ENCODE measurements around the gene MCIDAS. TPM values are rescaled to one million over a fixed set of nuclear protein-coding genes. Genes with fewer than 3 reads are reported as not detected.

Gene MCIDAS
- total RNA-seq, 4 donors from 2014 or later, result not detected

GRCh38 chr5:55175781-55176175, 51.3 kb downstream of the MCIDAS start:
- H3K9me3 ChIP-seq, result no peaks in the 10 kb centered on the region
- no peaks in the 10 kb centered on the region for H3K36me3 ChIP-seq
- no peak for DNase-seq (ENCODE audit: extremely low spot score)
- TF ChIP-seq EP300 (IDR thresholded peaks at IDR 0.05) (no peak), POLR2A (IDR thresholded peaks at IDR 0.05; ENCODE audit: low read depth) (no peak), POLR2AphosphoS5 (IDR thresholded peaks at IDR 0.05) (no peak), CTCF (IDR thresholded peaks at IDR 0.05) (no peak)
- 20% methylated on average over 7 of the region's 7 CpGs for WGBS
- intact Hi-C loops (cut with DNase I), result loop anchor here (10.0 kb wide), 1 partner anchor 539 kb away; the partner anchor contains the start of gene SLC38A9
- H3K27me3 ChIP-seq, result peaks cover 8 to 80% (median 38%) of the 10 kb centered on the region in 4 donors
- H3K4me1 ChIP-seq, result peaks cover 26 to 35% (median 32%) of the 10 kb centered on the region in 4 donors
- H3K4me3 ChIP-seq, result peak overlapping the region; percentile 25 to 45 (median 35)
- no peak overlapping the region for H3K27ac ChIP-seq (replicated peaks in 1 of 4)

GRCh38 chr5:55173687-55174230, 53.4 kb downstream of the MCIDAS start:
- intact Hi-C loops (cut with DNase I), result loop anchor here (2.0 to 10.0 kb wide), 2 partner anchors 59 to 541 kb away; partner anchors contain the start of genes CCNO and SLC38A9
- Histone ChIP-seq H3K36me3 (no peaks in the 10 kb centered on the region), H3K9me3 (no peaks in the 10 kb centered on the region), H3K4me3 (peak overlapping the region; percentile 51 to 64 (median 57)), H3K27ac (replicated peaks in 1 of 4) (no peak overlapping the region), H3K27me3 (peaks cover 8 to 84% (median 35%) of the 10 kb centered on the region in 4 donors), H3K4me1 (peaks cover 26 to 35% (median 32%) of the 10 kb centered on the region in 4 donors)
- 15% methylated on average over 8 of the region's 8 CpGs for WGBS
- peak; percentile 86 for DNase-seq (ENCODE audit: extremely low spot score)
- TF ChIP-seq POLR2A (IDR thresholded peaks at IDR 0.05; ENCODE audit: low read depth), result no peak
- no peak for TF ChIP-seq CTCF (IDR thresholded peaks at IDR 0.05)
- TF ChIP-seq POLR2AphosphoS5 (IDR thresholded peaks at IDR 0.05), result no peak

GRCh38 chr5:55172937-55173686, 54.0 kb downstream of the MCIDAS start, which contains the start of gene CDC20B:
Gene CDC20B, minus strand, starts transcription at chr5:55173177. Its CDS starts 177 bp downstream, at chr5:55173000.
- WGBS, result under 1% methylated on average over 33 of the region's 69 CpGs
- Histone ChIP-seq H3K36me3 (no peaks in the 10 kb centered on the region), H3K27me3 (peaks cover 8 to 79% (median 35%) of the 10 kb centered on the region in 4 donors), H3K4me3 (peak within 1 kb of the TSS; percentile 51 to 64 (median 57)), H3K4me1 (peaks cover 26 to 35% (median 32%) of the 10 kb centered on the region in 4 donors), H3K9me3 (no peaks in the 10 kb centered on the region), H3K27ac (replicated peaks in 1 of 4) (no peak within 1 kb of the TSS)
- DNase-seq (ENCODE audit: extremely low spot score), result peak; percentile 89
- intact Hi-C loops (cut with DNase I), result loop anchor here (2.0 to 10.0 kb wide), 2 partner anchors 60 to 542 kb away; partner anchors contain the start of genes CCNO and SLC38A9
- no peak for TF ChIP-seq POLR2AphosphoS5 (IDR thresholded peaks at IDR 0.05)

- no peak overlapping the region for H3K27ac ChIP-seq (replicated peaks in 1 of 4)
- intact Hi-C loops (cut with DNase I), result loop anchor here (2.0 to 10.0 kb wide), 2 partner anchors 61 to 543 kb away; partner anchors contain the start of genes CCNO and SLC38A9
- H3K27me3 ChIP-seq, result peaks cover 8 to 77% (median 31%) of the 10 kb centered on the region in 4 donors
- WGBS, result 7% methylated on average over 15 of the region's 15 CpGs
- peak; percentile 8 to 24 for TF ChIP-seq POLR2AphosphoS5 (IDR thresholded peaks at IDR 0.05)
- peak; percentile 73 to 86 (median 83) for TF ChIP-seq CTCF (IDR thresholded peaks at IDR 0.05)
- TF ChIP-seq EP300 (IDR thresholded peaks at IDR 0.05), result no peak
- H3K36me3 ChIP-seq, result no peaks in the 10 kb centered on the region
- peak overlapping the region; percentile 51 to 64 (median 57) for H3K4me3 ChIP-seq
- no peaks in the 10 kb centered on the region for H3K9me3 ChIP-seq
- peak; percentile 90 for DNase-seq (ENCODE audit: extremely low spot score)
- peaks cover 26 to 35% (median 32%) of the 10 kb centered on the region in 4 donors for H3K4me1 ChIP-seq
Observed at GRCh38 chr5:55172051-55172899, 54.8 kb downstream of the MCIDAS start.
